ENCODE results near the gene SND1. TPM values are rescaled to one million over a fixed set of nuclear protein-coding genes. Genes with fewer than 3 reads are reported as not detected.
A peak's percentile ranks its signal among the peaks of the same experiment; 100 is the strongest.
"Not testable (repeated sequence)": the region's sequence is repeated elsewhere in the genome, so short reads cannot be mapped to it uniquely, and the experiment has no call there.

The SND1 gene
- total RNA-seq, 1 experiment from 2014 or later: 139 TPM

DNA sequence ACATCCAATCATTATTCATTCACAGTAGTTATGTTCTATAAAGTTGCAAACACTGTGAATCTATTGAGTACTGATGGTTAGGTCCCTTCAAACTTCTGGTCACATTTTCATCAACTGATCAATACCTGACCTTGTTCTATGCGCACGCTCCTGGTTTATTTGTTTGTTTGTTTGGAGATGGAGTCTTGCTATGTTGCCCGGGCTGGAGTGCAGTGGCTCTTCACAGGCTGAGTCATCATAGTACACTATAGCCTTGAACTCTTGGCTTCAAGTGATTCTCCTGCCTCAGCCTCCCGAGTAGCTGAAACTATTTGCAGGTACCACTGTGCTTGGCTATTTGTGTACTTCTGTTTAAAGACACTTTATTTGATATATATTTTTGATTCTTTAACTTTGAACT lies 19.3 kb downstream of the SND1 start:
- Histone ChIP-seq H3K4me2 (ENCODE audit: low read length) (no peak overlapping the region), H3K9me2 (replicated peaks; ENCODE audit: low read length) (no peaks in the 10 kb centered on the region), H3K9ac (ENCODE audit: low read length) (no peak overlapping the region), H3K36me3 (ENCODE audit: low read depth, low read length) (peaks cover 21% of the 10 kb centered on the region), H4K20me1 (ENCODE audit: low read length) (peaks cover 12% of the 10 kb centered on the region), H3K27me3 (ENCODE audit: low read length) (no peaks in the 10 kb centered on the region), H3K9me3 (ENCODE audit: low read length) (no peaks in the 10 kb centered on the region), H3K4me3 (ENCODE audit: low read length) (no peak overlapping the region), H3K27ac (ENCODE audit: low read length) (no peak overlapping the region), H3K79me2 (ENCODE audit: low read length) (peaks cover 90% of the 10 kb centered on the region), H3F3A (ENCODE audit: low read length, unreplicated experiment) (peaks cover 5% of the 10 kb centered on the region), H3K4me1 (ENCODE audit: insufficient read depth, low read length) (peaks cover 27% of the 10 kb centered on the region), H2AFZ (ENCODE audit: low read length) (no peak overlapping the region)
- intact Hi-C loops (cut with micrococcal nuclease): no loop called here
- no TSS peak for BruUV-seq (replicated peaks)
- ATAC-seq (no peak), DNase-seq (no peak)
- CTCF ChIA-PET: no interaction called here
- POLR2A ChIA-PET (ENCODE audit: unreplicated experiment): no interaction called here
- TF ChIP-seq EZH2phosphoT487 (IDR thresholded peaks at IDR 0.05; ENCODE audit: borderline replicate concordance, low read length): no peak
- TF ChIP-seq EZH2 (IDR thresholded peaks at IDR 0.05; ENCODE audit: low read length, unreplicated experiment): no peak
- TF ChIP-seq CTCF (conservative IDR thresholded peaks at IDR 0.05; ENCODE audit: low read depth, low read length): no peak

GRCh38 chr7:127673902-127674301 lies 21.9 kb downstream of the SND1 start:
- H3K79me2 ChIP-seq (ENCODE audit: low read length): peaks cover 97% of the 10 kb centered on the region
- no peak overlapping the region for H2AFZ ChIP-seq (ENCODE audit: low read length)
- ATAC-seq: peak; percentile 88
- 0 out of 2 replicates have a peak, but pooled peaks cover 18% of the 10 kb centered on the region for H3K4me1 ChIP-seq (ENCODE audit: insufficient read depth, low read length)
- ChIA-PET POLR2A (ENCODE audit: unreplicated experiment) (no interaction called here), CTCF (no interaction called here)
- no peak overlapping the region for H3K9ac ChIP-seq (ENCODE audit: low read length)
- H3K27me3 ChIP-seq (ENCODE audit: low read length): no peaks in the 10 kb centered on the region
- no peak overlapping the region for H3K27ac ChIP-seq (ENCODE audit: low read length)
- H4K20me1 ChIP-seq (ENCODE audit: low read length): 0 out of 2 replicates have a peak, but pooled peaks cover 5% of the 10 kb centered on the region
- no TSS peak for BruUV-seq (replicated peaks)
- peak overlapping the region; percentile 22; the same call in 1 of the 2 replicates for H3K4me2 ChIP-seq (ENCODE audit: low read length)
- no peak overlapping the region for H3K4me3 ChIP-seq (ENCODE audit: low read length)
- no peaks in the 10 kb centered on the region for H3K9me3 ChIP-seq (ENCODE audit: low read length)
- intact Hi-C loops (cut with micrococcal nuclease): no loop called here
- peaks cover 44% of the 10 kb centered on the region for H3K36me3 ChIP-seq (ENCODE audit: low read depth, low read length)
- no peaks in the 10 kb centered on the region for H3F3A ChIP-seq (ENCODE audit: low read length, unreplicated experiment)
- TF ChIP-seq CTCF (conservative IDR thresholded peaks at IDR 0.05; ENCODE audit: low read depth, low read length) (no peak), EZH2 (IDR thresholded peaks at IDR 0.05; ENCODE audit: low read length, unreplicated experiment) (no peak), EZH2phosphoT487 (IDR thresholded peaks at IDR 0.05; ENCODE audit: borderline replicate concordance, low read length) (no peak)
- peak; percentile 27 for DNase-seq
- H3K9me2 ChIP-seq (replicated peaks; ENCODE audit: low read length): no peaks in the 10 kb centered on the region

DNA sequence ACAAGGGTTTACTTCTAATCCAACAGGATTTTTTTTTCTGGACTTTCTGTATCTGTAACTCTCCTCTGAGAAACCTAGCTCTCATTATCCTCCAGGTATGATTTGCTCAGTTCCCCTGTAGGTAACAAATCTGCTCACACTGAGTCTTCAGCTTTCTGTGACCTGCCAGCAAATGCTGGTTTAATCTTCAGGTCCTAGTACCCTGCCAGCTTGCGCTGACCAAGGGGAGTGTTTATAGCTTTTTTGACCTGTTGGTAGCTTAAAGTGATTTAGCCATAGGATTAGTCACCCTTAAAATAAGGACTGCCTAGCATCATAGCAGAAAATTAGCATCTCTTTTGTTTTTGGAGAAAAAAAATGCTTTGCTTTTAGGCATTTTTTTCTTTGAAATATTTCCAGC lies 22.4 kb downstream of the SND1 start:
- POLR2A ChIA-PET (ENCODE audit: unreplicated experiment): no interaction called here
- Histone ChIP-seq H3K27me3 (ENCODE audit: low read length) (no peaks in the 10 kb centered on the region), H3K9me2 (replicated peaks; ENCODE audit: low read length) (no peaks in the 10 kb centered on the region), H3K4me2 (ENCODE audit: low read length) (no peak overlapping the region), H3K4me1 (ENCODE audit: insufficient read depth, low read length) (0 out of 2 replicates have a peak, but pooled peaks cover 18% of the 10 kb centered on the region), H2AFZ (ENCODE audit: low read length) (no peak overlapping the region), H3K27ac (ENCODE audit: low read length) (no peak overlapping the region), H3K79me2 (ENCODE audit: low read length) (peaks cover 97% of the 10 kb centered on the region), H3K9ac (ENCODE audit: low read length) (no peak overlapping the region), H4K20me1 (ENCODE audit: low read length) (0 out of 2 replicates have a peak, but pooled peaks cover 5% of the 10 kb centered on the region), H3K4me3 (ENCODE audit: low read length) (no peak overlapping the region), H3K9me3 (ENCODE audit: low read length) (peaks cover 1% of the 10 kb centered on the region; the same call in 1 of the 2 replicates), H3K36me3 (ENCODE audit: low read depth, low read length) (peaks cover 49% of the 10 kb centered on the region), H3F3A (ENCODE audit: low read length, unreplicated experiment) (no peaks in the 10 kb centered on the region)
- no peak for TF ChIP-seq CTCF (conservative IDR thresholded peaks at IDR 0.05; ENCODE audit: low read depth, low read length)
- no peak for TF ChIP-seq EZH2phosphoT487 (IDR thresholded peaks at IDR 0.05; ENCODE audit: borderline replicate concordance, low read length)
- CTCF ChIA-PET: no interaction called here
- no TSS peak for BruUV-seq (replicated peaks)
- no peak for DNase-seq
- intact Hi-C loops (cut with micrococcal nuclease): no loop called here
- ATAC-seq: no peak

DNA sequence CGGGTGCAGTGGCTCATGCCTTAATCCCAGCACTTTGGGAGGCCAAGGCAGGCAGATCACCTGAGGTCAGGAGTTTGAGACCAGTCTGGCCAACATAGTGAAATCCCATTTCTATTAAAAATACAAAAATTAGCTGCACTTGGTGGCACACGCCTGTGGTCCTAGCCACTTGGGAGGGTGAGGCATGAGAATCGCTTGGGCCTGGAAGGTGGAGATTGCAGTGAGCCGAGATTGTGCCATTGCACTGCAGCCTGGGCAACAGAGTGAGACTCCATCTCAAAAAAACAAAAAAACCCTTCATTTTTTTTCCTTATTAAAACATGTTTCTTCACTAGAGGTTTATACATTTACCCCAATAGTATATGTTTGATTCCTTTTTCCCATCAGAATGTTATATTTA lies 22.9 kb downstream of the SND1 start:
- H3K4me3 ChIP-seq (ENCODE audit: low read length); H3F3A ChIP-seq (ENCODE audit: low read length, unreplicated experiment); intact Hi-C loops (cut with micrococcal nuclease); H3K9me3 ChIP-seq (ENCODE audit: low read length); H3K9me2 ChIP-seq (replicated peaks; ENCODE audit: low read length); POLR2A ChIA-PET (ENCODE audit: unreplicated experiment); BruUV-seq (replicated peaks); DNase-seq; H4K20me1 ChIP-seq (ENCODE audit: low read length); H3K4me2 ChIP-seq (ENCODE audit: low read length); H3K9ac ChIP-seq (ENCODE audit: low read length); H3K27me3 ChIP-seq (ENCODE audit: low read length); H3K27ac ChIP-seq (ENCODE audit: low read length); CTCF ChIA-PET; ATAC-seq; H2AFZ ChIP-seq (ENCODE audit: low read length): not testable (repeated sequence)
- Histone ChIP-seq H3K4me1 (ENCODE audit: insufficient read depth, low read length) (0 out of 2 replicates have a peak, but pooled peaks cover 18% of the 10 kb centered on the region), H3K79me2 (ENCODE audit: low read length) (peaks cover 97% of the 10 kb centered on the region), H3K36me3 (ENCODE audit: low read depth, low read length) (peaks cover 54% of the 10 kb centered on the region)

Data from PC-3 (cell line).